H1 (cell line): ENCODE measurements around the gene USH2A.

Source experiments
- CREB1 ChIP-seq: IDR thresholded peaks from 2 replicates; pipeline ENCODE4 v1.6.1; 2012; ENCODE audit warnings: inconsistent platforms
- EP300 ChIP-seq, 2 experiments: IDR thresholded peaks; 1 replicate in 1 of 2; 2 replicates in 1 of 2; pipeline ENCODE4 v1.6.1; 2011 to 2012; ENCODE audit warnings: low read depth in 2 of 2, low read length in 2 of 2, mild to moderate bottlenecking in 2 of 2, borderline replicate concordance in 1 of 2, inconsistent platforms in 1 of 2, moderate library complexity in 1 of 2
- EZH2 ChIP-seq: fragments of 200-600 bp; sonication (generic); IDR thresholded peaks from 2 replicates; pipeline ENCODE4 v1.7.1; 2012; ENCODE audit warnings: low read depth, mild to moderate bottlenecking, moderate library complexity, low read length, inconsistent platforms; ENCODE audit not compliant: severe bottlenecking
- POLR2A ChIP-seq, 2 experiments: IDR thresholded peaks; 1 replicate in 1 of 2; 2 replicates in 1 of 2; pipeline ENCODE4 v1.6.1; 2011; ENCODE audit warnings: low read depth in 2 of 2, low read length in 2 of 2, mild to moderate bottlenecking in 2 of 2; ENCODE audit errors: control extremely low read depth in 1 of 2
- POLR2AphosphoS5 ChIP-seq: IDR thresholded peaks from 2 replicates; pipeline ENCODE4 v1.6.1; 2011; ENCODE audit warnings: low read depth, low read length
- SAP30 ChIP-seq: fragments of 300-600 bp; sonication (generic); IDR thresholded peaks from 2 replicates; pipeline ENCODE4 v1.7.1; 2012; ENCODE audit warnings: low read length, moderate library complexity, mild to moderate bottlenecking, inconsistent platforms; ENCODE audit not compliant: insufficient read depth, insufficient replicate concordance
- SRF ChIP-seq: IDR thresholded peaks from 2 replicates; pipeline ENCODE4 v1.6.1; 2011; ENCODE audit warnings: mild to moderate bottlenecking, low read depth, low read length, moderate library complexity
- ZNF274 ChIP-seq: IDR thresholded peaks from 2 replicates; pipeline ENCODE4 v1.7.0; 2012; ENCODE audit warnings: low read length, borderline replicate concordance; ENCODE audit errors: extremely low read depth
- TF ChIP-seq, protein P1 (sequence below), 3 experiments: IDR thresholded peaks; 1 replicate in 2 of 3; 2 replicates in 1 of 3; pipeline versions ENCODE4 v1.5.1 to v1.6.1; 2011; ENCODE audit warnings: low read length in 3 of 3, mild to moderate bottlenecking in 3 of 3, inconsistent platforms in 2 of 3, low read depth in 1 of 3, moderate library complexity in 1 of 3; ENCODE audit not compliant: insufficient read depth in 1 of 3; ENCODE audit errors: control extremely low read depth in 1 of 3
- TF ChIP-seq, protein P2 (sequence below): fragments of 300-600 bp; sonication (generic); IDR thresholded peaks from 2 replicates; pipeline ENCODE4 v1.7.1; 2012; ENCODE audit warnings: low read length, moderate library complexity, mild to moderate bottlenecking, inconsistent platforms; ENCODE audit not compliant: insufficient replicate concordance
- TF ChIP-seq, protein P3 (sequence below): IDR thresholded peaks from 2 replicates; pipeline ENCODE4 v1.6.1; 2012; ENCODE audit warnings: inconsistent platforms

DNA sequence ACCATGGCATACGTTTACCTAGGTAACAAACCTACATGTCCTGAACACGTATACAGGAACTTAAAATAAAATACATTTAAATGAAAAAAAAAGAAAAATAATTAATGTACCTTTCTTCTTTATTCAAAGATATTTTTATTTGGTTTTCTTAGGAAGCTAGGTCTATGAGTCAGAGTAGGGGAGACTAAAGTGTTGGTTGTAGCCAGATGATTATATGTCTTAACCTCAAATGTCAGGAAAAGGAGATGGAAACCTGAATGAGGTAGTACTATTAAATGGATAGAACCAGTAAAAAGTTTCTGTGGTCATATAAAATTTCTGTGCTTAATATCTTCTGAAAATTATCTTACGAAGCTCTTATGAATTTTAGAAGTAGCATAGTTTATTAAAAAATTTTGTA lies 580.3 kb downstream of the USH2A start:
- TF ChIP-seq, protein P1, sequence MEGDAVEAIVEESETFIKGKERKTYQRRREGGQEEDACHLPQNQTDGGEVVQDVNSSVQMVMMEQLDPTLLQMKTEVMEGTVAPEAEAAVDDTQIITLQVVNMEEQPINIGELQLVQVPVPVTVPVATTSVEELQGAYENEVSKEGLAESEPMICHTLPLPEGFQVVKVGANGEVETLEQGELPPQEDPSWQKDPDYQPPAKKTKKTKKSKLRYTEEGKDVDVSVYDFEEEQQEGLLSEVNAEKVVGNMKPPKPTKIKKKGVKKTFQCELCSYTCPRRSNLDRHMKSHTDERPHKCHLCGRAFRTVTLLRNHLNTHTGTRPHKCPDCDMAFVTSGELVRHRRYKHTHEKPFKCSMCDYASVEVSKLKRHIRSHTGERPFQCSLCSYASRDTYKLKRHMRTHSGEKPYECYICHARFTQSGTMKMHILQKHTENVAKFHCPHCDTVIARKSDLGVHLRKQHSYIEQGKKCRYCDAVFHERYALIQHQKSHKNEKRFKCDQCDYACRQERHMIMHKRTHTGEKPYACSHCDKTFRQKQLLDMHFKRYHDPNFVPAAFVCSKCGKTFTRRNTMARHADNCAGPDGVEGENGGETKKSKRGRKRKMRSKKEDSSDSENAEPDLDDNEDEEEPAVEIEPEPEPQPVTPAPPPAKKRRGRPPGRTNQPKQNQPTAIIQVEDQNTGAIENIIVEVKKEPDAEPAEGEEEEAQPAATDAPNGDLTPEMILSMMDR (IDR thresholded peaks at IDR 0.05; ENCODE audit: control extremely low read depth in 1 of 3, insufficient read depth in 1 of 3, low read depth in 1 of 3, low read length in 3 of 3) = no peak
- TF ChIP-seq CREB1 (no peak), POLR2AphosphoS5 (no peak), POLR2A (IDR thresholded peaks at IDR 0.05; ENCODE audit: control extremely low read depth in 1 of 2, low read depth in 2 of 2, low read length in 2 of 2) (no peak), EZH2 (no peak), ZNF274 (no peak), EP300 (IDR thresholded peaks at IDR 0.05; ENCODE audit: borderline replicate concordance in 1 of 2, low read depth in 2 of 2, low read length in 2 of 2) (no peak), SRF (no peak), SAP30 (no peak)
- TF ChIP-seq, protein P2, sequence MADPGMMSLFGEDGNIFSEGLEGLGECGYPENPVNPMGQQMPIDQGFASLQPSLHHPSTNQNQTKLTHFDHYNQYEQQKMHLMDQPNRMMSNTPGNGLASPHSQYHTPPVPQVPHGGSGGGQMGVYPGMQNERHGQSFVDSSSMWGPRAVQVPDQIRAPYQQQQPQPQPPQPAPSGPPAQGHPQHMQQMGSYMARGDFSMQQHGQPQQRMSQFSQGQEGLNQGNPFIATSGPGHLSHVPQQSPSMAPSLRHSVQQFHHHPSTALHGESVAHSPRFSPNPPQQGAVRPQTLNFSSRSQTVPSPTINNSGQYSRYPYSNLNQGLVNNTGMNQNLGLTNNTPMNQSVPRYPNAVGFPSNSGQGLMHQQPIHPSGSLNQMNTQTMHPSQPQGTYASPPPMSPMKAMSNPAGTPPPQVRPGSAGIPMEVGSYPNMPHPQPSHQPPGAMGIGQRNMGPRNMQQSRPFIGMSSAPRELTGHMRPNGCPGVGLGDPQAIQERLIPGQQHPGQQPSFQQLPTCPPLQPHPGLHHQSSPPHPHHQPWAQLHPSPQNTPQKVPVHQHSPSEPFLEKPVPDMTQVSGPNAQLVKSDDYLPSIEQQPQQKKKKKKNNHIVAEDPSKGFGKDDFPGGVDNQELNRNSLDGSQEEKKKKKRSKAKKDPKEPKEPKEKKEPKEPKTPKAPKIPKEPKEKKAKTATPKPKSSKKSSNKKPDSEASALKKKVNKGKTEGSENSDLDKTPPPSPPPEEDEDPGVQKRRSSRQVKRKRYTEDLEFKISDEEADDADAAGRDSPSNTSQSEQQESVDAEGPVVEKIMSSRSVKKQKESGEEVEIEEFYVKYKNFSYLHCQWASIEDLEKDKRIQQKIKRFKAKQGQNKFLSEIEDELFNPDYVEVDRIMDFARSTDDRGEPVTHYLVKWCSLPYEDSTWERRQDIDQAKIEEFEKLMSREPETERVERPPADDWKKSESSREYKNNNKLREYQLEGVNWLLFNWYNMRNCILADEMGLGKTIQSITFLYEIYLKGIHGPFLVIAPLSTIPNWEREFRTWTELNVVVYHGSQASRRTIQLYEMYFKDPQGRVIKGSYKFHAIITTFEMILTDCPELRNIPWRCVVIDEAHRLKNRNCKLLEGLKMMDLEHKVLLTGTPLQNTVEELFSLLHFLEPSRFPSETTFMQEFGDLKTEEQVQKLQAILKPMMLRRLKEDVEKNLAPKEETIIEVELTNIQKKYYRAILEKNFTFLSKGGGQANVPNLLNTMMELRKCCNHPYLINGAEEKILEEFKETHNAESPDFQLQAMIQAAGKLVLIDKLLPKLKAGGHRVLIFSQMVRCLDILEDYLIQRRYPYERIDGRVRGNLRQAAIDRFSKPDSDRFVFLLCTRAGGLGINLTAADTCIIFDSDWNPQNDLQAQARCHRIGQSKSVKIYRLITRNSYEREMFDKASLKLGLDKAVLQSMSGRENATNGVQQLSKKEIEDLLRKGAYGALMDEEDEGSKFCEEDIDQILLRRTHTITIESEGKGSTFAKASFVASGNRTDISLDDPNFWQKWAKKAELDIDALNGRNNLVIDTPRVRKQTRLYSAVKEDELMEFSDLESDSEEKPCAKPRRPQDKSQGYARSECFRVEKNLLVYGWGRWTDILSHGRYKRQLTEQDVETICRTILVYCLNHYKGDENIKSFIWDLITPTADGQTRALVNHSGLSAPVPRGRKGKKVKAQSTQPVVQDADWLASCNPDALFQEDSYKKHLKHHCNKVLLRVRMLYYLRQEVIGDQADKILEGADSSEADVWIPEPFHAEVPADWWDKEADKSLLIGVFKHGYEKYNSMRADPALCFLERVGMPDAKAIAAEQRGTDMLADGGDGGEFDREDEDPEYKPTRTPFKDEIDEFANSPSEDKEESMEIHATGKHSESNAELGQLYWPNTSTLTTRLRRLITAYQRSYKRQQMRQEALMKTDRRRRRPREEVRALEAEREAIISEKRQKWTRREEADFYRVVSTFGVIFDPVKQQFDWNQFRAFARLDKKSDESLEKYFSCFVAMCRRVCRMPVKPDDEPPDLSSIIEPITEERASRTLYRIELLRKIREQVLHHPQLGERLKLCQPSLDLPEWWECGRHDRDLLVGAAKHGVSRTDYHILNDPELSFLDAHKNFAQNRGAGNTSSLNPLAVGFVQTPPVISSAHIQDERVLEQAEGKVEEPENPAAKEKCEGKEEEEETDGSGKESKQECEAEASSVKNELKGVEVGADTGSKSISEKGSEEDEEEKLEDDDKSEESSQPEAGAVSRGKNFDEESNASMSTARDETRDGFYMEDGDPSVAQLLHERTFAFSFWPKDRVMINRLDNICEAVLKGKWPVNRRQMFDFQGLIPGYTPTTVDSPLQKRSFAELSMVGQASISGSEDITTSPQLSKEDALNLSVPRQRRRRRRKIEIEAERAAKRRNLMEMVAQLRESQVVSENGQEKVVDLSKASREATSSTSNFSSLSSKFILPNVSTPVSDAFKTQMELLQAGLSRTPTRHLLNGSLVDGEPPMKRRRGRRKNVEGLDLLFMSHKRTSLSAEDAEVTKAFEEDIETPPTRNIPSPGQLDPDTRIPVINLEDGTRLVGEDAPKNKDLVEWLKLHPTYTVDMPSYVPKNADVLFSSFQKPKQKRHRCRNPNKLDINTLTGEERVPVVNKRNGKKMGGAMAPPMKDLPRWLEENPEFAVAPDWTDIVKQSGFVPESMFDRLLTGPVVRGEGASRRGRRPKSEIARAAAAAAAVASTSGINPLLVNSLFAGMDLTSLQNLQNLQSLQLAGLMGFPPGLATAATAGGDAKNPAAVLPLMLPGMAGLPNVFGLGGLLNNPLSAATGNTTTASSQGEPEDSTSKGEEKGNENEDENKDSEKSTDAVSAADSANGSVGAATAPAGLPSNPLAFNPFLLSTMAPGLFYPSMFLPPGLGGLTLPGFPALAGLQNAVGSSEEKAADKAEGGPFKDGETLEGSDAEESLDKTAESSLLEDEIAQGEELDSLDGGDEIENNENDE = no peak
- TF ChIP-seq, protein P3, sequence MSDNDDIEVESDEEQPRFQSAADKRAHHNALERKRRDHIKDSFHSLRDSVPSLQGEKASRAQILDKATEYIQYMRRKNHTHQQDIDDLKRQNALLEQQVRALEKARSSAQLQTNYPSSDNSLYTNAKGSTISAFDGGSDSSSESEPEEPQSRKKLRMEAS = no peak
